HUES48 (cell line): ENCODE data around the gene PATL2.
"Not testable (repeated sequence)": the region's sequence is repeated elsewhere in the genome, so short reads cannot be mapped to it uniquely, and the experiment has no call there.

ENCODE experiments used
- H3K27ac ChIP-seq: one replicate; pipeline ENCODE4 v1.7.0; 2013; ENCODE audit warnings: low read depth, low read length, inconsistent platforms
- H3K27me3 ChIP-seq: 2 replicates; pipeline ENCODE4 v1.6.1; 2013; ENCODE audit warnings: mild to moderate bottlenecking, low read length; ENCODE audit not compliant: control insufficient read depth, insufficient read depth
- H3K36me3 ChIP-seq: 2 replicates; pipeline ENCODE4 v1.6.1; 2013; ENCODE audit warnings: low read length; ENCODE audit not compliant: control insufficient read depth, insufficient read depth
- H3K4me1 ChIP-seq: 2 replicates; pipeline ENCODE4 v1.6.1; 2013; ENCODE audit warnings: mild to moderate bottlenecking, low read length; ENCODE audit not compliant: control insufficient read depth, insufficient read depth
- H3K4me3 ChIP-seq: 2 replicates; pipeline ENCODE4 v1.5.1; 2013; ENCODE audit warnings: mild to moderate bottlenecking, low read depth, low read length
- H3K9ac ChIP-seq: 2 replicates; pipeline ENCODE4 v1.6.1; 2013; ENCODE audit warnings: mild to moderate bottlenecking, low read depth, low read length, moderate library complexity
- H3K9me3 ChIP-seq: 2 replicates; pipeline ENCODE4 v1.6.1; 2013; ENCODE audit warnings: low read length; ENCODE audit not compliant: control insufficient read depth, insufficient read depth

Gene PATL2

DNA sequence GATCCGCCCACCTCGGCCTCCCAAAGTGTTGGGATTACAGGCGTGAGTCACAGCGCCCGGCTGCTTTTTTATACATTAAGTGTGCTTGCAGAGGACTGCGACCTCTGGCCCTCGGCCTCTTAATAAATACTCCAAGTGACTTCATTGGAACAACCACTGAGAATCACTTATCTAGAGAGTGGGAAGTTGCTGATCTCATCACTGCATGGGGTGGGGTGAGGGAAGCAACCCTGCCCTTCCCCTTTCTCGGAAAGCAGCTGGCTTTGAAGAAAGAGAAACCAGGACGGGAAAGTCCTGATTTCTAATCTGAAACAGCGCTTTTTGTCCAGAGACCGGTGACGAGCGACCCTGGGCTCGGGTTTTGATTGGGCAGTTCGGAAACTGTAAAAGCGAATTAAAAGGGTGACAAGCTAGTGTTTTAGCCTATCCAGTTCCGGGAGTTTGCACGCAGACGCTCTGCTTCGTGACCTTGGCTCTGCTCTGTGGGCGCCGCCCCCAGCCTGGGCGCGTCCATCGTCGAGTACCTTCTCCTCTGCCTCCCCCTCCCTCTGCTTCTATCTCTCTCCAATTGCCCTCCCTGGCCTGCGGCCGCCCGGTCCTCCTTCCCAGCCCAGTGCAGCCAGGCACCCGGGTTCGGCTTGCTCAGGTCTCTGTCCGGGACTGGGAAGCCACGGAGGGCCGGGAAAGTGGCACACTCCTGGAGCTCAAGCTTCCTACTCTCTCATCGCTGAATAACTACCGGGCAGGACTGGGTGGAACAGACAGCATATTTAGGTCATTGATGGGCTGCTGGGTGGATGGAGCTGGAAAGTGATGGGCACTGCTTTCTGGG, 17.7 kb upstream of the PATL2 start:
- Histone ChIP-seq H3K27me3 (no peaks in the 10 kb centered on the region), H3K36me3 (peaks cover 6% of the 10 kb centered on the region; the same call in 1 of the 2 replicates), H3K27ac (peak overlapping the region; percentile 97), H3K4me1 (peaks cover 18% of the 10 kb centered on the region), H3K9me3 (no peaks in the 10 kb centered on the region), H3K4me3 (peak overlapping the region; percentile 81), H3K9ac (peak overlapping the region; percentile 46)

DNA sequence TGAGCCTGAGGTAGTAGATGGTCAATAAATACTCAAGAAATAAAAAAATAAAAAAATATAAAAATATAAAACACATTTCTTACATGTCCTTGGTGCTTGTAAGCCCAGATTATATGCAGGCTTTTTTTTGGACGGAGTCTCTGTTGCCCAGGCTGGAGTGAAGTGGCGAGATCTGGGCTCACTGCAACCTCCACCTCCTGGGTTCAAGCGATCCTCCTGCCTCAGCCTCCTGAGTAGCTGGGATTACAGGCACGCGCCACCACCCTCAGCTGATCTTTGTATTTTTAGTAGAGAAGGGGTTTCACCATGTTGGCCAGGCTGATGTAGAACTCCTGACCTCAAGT, 17.1 kb upstream of the PATL2 start:
- H3K9ac ChIP-seq = peak overlapping the region; percentile 28; the same call in 1 of the 2 replicates

DNA sequence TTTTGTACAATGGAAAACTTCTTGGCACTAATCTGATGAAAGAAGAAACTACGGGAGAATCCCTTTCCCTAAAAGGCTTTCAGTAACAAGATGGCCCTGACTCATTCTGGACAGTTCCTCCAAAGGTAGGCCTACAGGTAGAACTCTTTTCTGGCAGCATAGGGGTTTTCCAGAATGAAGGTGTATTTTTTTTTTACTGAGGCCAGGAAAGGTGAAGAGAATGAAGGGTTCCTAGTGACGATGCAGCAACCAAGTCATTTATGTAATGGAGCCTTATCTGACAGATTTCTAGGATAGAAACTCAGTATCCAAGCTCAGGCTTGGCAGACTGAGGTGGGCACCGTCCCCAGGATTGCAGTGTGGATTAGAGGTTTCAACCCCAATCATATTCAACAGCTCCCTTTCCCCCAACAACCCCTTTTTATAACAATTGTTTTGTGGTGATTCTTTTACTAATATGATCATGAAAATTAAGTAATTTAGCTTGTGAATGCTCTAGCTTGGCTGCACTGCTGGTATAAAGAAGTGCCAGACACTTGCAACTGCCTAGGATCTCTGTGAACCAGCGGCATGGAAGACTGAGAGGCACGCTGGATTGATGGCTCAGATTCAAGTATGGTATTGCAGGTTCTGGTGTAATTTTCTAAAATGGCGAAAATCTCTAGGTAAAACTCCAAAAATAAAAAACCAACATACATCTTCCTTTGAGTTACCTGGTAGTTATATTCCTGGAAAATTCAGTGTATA, 16.5 kb upstream of the PATL2 start:
- Histone ChIP-seq H3K36me3 (peaks cover 6% of the 10 kb centered on the region; the same call in 1 of the 2 replicates), H3K9ac (no peak overlapping the region), H3K27ac (peak overlapping the region; percentile 97), H3K4me1 (peaks cover 18% of the 10 kb centered on the region), H3K27me3 (no peaks in the 10 kb centered on the region), H3K4me3 (peak overlapping the region; percentile 81; the same call in 1 of the 2 replicates), H3K9me3 (no peaks in the 10 kb centered on the region)

More for the DNA sequence above, 17.1 kb upstream of the PATL2 start:
- H3K36me3 ChIP-seq, H3K27me3 ChIP-seq, H3K9me3 ChIP-seq: not testable (repeated sequence)
- H3K4me3 ChIP-seq = peak overlapping the region; percentile 81
- H3K4me1 ChIP-seq = peaks cover 18% of the 10 kb centered on the region
- H3K27ac ChIP-seq = peak overlapping the region; percentile 97

DNA sequence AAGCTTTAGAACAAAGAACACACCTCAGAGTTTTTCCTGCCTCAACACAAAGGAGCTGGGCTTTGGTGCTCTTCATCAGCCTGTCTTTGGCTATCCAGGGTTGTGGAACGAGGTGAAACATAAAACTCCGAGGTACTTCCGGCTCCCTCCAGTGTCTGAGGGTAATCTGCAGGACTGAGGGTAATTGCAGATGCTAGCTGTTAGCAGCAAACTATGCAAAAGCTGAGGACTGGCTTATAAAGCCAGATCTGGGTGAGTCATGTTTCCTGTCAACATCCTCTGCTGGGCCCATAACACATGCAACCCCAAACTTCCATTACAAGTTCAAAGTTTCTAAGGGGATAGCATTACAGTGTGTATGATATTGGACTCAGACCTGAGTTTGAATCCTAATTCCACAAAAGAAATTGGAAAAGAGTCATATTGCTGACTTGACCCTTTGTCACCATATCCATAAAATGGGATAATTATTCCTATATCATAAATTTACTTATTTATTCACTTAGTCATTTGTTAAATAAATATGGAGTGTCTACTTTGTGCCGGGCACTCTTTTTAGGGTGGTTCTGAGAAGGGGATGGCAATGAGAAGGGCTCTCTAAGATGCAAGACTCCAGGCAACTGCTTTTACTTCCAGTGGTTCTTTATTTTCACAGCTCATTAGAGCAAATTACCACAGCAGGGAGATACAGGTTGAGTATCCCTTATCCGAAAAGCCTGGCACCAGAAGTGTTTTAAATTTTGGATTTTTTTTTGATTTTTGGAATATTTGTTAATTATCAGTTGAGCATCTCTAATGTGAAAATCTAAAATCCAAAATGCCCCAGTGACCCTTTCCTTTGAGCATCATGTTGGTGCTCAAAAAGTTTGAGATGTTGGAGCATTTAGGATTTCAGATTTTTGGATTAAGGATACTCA, 15.7 kb upstream of the PATL2 start:
- Histone ChIP-seq H3K4me3 (no peak overlapping the region), H3K27me3 (no peaks in the 10 kb centered on the region), H3K36me3 (peaks cover 6% of the 10 kb centered on the region; the same call in 1 of the 2 replicates), H3K9me3 (no peaks in the 10 kb centered on the region), H3K9ac (no peak overlapping the region; the same call in 1 of the 2 replicates), H3K27ac (peak overlapping the region; percentile 78), H3K4me1 (peaks cover 18% of the 10 kb centered on the region)

DNA sequence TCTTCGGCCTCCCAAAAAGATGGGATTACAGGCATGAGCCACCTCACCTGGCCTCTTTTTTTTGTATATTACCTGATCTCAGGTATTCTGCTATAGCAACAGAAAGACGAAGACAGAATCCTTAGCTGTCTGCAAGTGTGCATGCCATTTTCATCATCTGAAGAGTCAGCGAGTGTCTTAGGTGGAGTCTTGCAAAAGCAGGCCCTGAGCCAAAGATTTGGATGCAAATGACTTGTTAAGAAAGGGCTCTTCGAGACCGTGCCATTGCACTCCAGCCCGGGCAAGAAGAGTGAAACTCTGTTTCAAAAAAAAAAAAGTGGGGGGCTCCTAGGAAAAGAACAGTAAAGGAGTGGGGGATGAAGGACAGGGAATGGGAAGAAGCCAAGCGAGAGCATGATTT, 15.0 kb upstream of the PATL2 start:
- no peaks in the 10 kb centered on the region for H3K36me3 ChIP-seq
- H3K4me3 ChIP-seq = no peak overlapping the region
- peak overlapping the region; percentile 78 for H3K27ac ChIP-seq
- no peak overlapping the region; the same call in 1 of the 2 replicates for H3K9ac ChIP-seq
- H3K9me3 ChIP-seq = no peaks in the 10 kb centered on the region
- H3K4me1 ChIP-seq = peaks cover 18% of the 10 kb centered on the region
- no peaks in the 10 kb centered on the region for H3K27me3 ChIP-seq

DNA sequence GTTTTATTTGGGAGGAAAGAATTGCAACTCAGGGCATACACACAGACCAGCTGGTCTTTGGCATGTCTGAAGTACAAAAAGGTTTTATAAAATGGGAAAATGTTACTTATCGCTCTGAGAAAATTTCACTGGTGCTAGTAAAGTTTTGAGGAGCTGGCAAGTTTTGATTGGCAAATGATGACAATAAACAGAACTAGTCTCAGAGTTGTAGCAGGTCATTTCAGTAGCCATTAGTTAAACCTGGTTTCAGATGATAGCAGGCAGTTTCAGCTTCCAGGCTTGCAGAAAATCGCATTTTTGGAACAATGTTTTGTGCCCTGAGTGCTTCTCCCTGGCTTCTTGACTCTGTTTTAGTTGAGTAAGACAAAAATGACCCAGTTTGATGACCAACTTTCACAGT, 10.9 kb upstream of the PATL2 start:
- no peaks in the 10 kb centered on the region for H3K9me3 ChIP-seq
- H3K27ac ChIP-seq = no peak overlapping the region
- H3K27me3 ChIP-seq = no peaks in the 10 kb centered on the region
- no peak overlapping the region for H3K9ac ChIP-seq
- peaks cover 11% of the 10 kb centered on the region for H3K4me1 ChIP-seq
- peaks cover 12% of the 10 kb centered on the region for H3K36me3 ChIP-seq
- no peak overlapping the region for H3K4me3 ChIP-seq

DNA sequence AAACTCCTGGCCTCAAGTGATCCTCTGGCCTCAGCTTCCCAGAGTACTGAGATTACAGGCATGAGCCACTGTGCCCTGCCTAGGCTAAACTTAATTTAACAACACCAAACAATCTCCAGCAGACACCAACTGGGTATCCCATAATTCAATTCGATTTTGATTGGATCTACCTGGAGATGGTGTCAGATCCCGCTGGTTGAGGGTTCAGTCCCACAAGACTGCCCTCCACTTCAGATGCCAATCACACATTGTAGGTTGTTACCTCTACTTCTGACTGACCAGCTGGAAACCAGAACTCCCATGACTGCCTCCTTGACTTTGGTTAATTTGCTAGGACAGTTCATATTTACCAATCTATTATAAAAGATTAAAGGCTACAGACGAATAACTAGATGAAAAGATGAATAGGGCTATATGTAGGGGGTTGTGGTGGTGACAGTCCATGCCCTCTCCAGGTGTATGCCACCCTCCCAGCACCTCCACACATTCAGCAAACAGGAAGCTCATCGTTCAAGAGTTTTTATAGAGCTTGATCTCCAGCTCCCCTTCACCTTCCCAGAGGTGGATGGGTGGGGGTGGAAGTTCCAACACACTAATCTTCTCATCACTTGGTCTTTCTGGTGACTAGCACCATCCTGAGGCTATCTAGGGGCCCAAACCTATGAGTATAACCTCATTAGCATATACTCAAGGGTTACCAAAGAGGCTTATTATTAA, 9.5 kb upstream of the PATL2 start:
- H3K9me3 ChIP-seq = no peaks in the 10 kb centered on the region
- no peaks in the 10 kb centered on the region for H3K4me1 ChIP-seq
- no peak overlapping the region for H3K4me3 ChIP-seq
- H3K9ac ChIP-seq = no peak overlapping the region
- no peak overlapping the region for H3K27ac ChIP-seq
- peaks cover 26% of the 10 kb centered on the region for H3K36me3 ChIP-seq
- no peaks in the 10 kb centered on the region for H3K27me3 ChIP-seq

DNA sequence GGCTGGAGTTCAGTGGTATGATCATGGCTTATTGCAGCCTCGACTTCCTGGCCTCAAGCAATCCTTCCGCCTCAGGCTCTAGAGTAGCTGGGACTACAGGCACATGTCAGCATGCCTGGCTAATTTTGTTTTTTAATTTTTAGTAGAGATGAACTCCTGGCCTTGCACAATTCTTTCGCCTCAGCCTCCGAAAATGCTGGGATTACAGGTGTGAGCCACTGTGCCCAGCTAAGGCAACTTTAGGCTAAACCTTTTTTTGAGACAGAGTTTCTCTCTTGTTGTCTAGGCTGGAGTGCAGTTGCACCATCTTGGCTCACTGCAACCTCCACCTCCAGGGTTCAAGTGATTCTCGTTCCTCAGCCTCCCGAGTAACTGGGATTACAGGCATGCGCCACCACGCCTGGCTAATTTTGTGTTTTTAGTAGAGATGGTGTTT, 8.9 kb upstream of the PATL2 start:
- H3K4me1 ChIP-seq, H3K27me3 ChIP-seq, H3K27ac ChIP-seq, H3K9me3 ChIP-seq, H3K9ac ChIP-seq, H3K4me3 ChIP-seq: not testable (repeated sequence)
- peaks cover 28% of the 10 kb centered on the region for H3K36me3 ChIP-seq

DNA sequence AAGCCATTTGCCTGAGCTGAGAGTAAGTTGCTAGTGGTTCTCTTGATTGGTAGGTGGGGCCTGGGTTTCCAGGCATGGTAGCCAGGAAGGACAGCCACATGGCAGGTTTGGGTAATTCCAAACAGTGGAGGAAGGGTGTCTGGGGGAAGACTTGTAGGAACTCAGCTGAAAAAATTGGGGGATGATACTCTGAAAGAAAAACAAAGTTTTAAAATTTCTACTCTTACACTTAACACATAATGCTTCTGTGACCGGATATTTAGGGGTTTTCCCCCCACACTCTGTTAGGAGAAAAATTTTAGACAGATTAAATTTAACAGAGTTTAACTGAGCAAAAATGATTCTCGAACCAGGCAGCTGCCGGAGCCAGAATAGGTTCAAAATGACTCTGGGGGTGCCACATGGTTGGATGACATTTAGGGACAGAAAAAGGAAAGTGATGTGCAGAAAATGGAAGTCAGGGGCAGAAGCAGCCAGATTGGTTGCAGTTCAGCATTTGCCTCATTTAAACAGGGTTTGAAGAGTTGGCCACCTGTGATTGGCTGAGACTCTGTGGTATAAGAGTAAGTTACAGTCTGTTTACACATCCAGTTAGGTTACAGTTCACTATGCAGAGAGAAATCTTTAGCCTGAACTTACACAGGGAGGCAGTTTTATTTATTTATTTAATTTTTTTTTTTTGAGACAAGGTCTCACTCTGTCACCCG, 8.3 kb upstream of the PATL2 start:
- no peaks in the 10 kb centered on the region for H3K27me3 ChIP-seq
- peaks cover 28% of the 10 kb centered on the region for H3K36me3 ChIP-seq
- no peak overlapping the region for H3K4me3 ChIP-seq
- no peaks in the 10 kb centered on the region for H3K9me3 ChIP-seq
- H3K4me1 ChIP-seq = no peaks in the 10 kb centered on the region
- no peak overlapping the region for H3K27ac ChIP-seq
- no peak overlapping the region for H3K9ac ChIP-seq

DNA sequence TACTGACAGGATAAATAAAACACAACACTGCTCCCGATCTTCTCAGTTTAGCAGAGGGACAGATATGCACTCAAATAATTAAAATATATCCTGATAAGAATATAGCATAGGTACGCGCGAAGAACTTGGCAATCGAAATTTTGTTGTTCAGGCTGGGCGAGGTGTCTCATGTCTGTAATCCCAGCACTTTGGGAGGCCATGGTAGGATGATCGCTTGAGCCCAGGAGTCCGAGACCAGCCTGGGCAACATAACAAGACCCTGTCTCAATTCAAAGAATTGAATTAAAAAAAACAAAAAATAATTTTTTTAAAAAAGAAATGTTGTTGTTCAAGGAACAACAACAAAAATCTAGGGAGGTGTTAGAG, 7.8 kb upstream of the PATL2 start:
- H3K36me3 ChIP-seq = peaks cover 28% of the 10 kb centered on the region
- no peaks in the 10 kb centered on the region for H3K27me3 ChIP-seq
- H3K4me1 ChIP-seq = no peaks in the 10 kb centered on the region
- no peak overlapping the region for H3K4me3 ChIP-seq
- H3K27ac ChIP-seq = no peak overlapping the region
- H3K9me3 ChIP-seq = no peaks in the 10 kb centered on the region
- H3K9ac ChIP-seq = no peak overlapping the region
